Brain pericyte (primary cell): ENCODE results near the gene ATE1.
A peak's percentile ranks its signal among the peaks of the same experiment; 100 is the strongest.
"Not testable (repeated sequence)": the region's sequence is repeated elsewhere in the genome, so short reads cannot be mapped to it uniquely, and the experiment has no call there.

Source experiments
- DNase-seq: peaks from one replicate; pipeline ENCODE4 v3.0.0-alpha.2; 2012; ENCODE audit warnings: low read depth, low spot score

Gene ATE1

GRCh38 chr10:121927841-121928527, at the start of gene ATE1:
Gene ATE1, minus strand, starts transcription at chr10:121928031. Its CDS starts 82 bp downstream, at chr10:121927949.
- DNase-seq = peak; percentile 75

- DNase-seq = no peak
Measured at GRCh38 chr10:121976607-121977006, 48.8 kb upstream of the ATE1 start.

- DNase-seq = no peak
Measured at GRCh38 chr10:121975295-121976086, 47.7 kb upstream of the ATE1 start.

- DNase-seq = no peak
Measured at GRCh38 chr10:121974535-121975294, 46.9 kb upstream of the ATE1 start, which contains the start of gene NSMCE4A. Gene NSMCE4A, minus strand, starts transcription at chr10:121975217. Its CDS starts 52 bp downstream, at chr10:121975165.

- DNase-seq = no peak
Measured at GRCh38 chr10:121974019-121974534, 46.2 kb upstream of the ATE1 start.

- not testable (repeated sequence) for DNase-seq
Measured at GRCh38 chr10:121969086-121969485, 41.3 kb upstream of the ATE1 start.

- no peak for DNase-seq
Measured at GRCh38 chr10:121965996-121966395, 38.2 kb upstream of the ATE1 start.

GRCh38 chr10:121961456-121961855, 33.6 kb upstream of the ATE1 start:
- no peak for DNase-seq

GRCh38 chr10:121959671-121960070, 31.8 kb upstream of the ATE1 start:
- no peak for DNase-seq

GRCh38 chr10:121956111-121957061, 28.6 kb upstream of the ATE1 start:
- DNase-seq = no peak

GRCh38 chr10:121952226-121952625, 24.4 kb upstream of the ATE1 start:
- no peak for DNase-seq

GRCh38 chr10:121949451-121949850, 21.6 kb upstream of the ATE1 start:
- DNase-seq = no peak

GRCh38 chr10:121949049-121949448, 21.2 kb upstream of the ATE1 start:
- DNase-seq = no peak

- DNase-seq = no peak
Measured at GRCh38 chr10:121947343-121948330, 19.8 kb upstream of the ATE1 start.

GRCh38 chr10:121942749-121943416, 15.1 kb upstream of the ATE1 start:
- DNase-seq = peak; percentile 11

GRCh38 chr10:121941532-121941931, 13.7 kb upstream of the ATE1 start:
- no peak for DNase-seq

GRCh38 chr10:121936295-121936694, 8.5 kb upstream of the ATE1 start:
- no peak for DNase-seq

- DNase-seq = no peak
Measured at GRCh38 chr10:121935702-121936101, 7.9 kb upstream of the ATE1 start.
